Esophagus squamous epithelium (tissue), 4 donors: ENCODE measurements around the gene CCDC159.

ENCODE experiments used
- CTCF ChIP-seq, 6 experiments: fragments of 450-650 bp in 4 of 6; fragments of 200-600 bp in 2 of 6; sonication (generic) in 2 of 6; IDR thresholded peaks; one replicate each; pipeline ENCODE4 v1.5.1; 2016 to 2019; ENCODE audit warnings: antibody characterized with exemption in 6 of 6, mild to moderate bottlenecking in 4 of 6, moderate library complexity in 4 of 6
- POLR2A ChIP-seq, 4 donors: fragments of 450-650 bp; IDR thresholded peaks; one replicate each; pipeline ENCODE4 v1.6.1; 2017; ENCODE audit warnings: antibody characterized with exemption in 4 of 4, mild to moderate bottlenecking in 4 of 4, moderate library complexity in 3 of 4

- no peak for TF ChIP-seq POLR2A (IDR thresholded peaks at IDR 0.05)
- TF ChIP-seq CTCF (IDR thresholded peaks at IDR 0.05): no peak
These were observed 40.0 kb upstream of the CCDC159 start for GRCh38 chr19:11306337-11306736.
